Retina (tissue), 1 donor: ENCODE data around the gene TPO.
A peak's percentile ranks its signal among the peaks of the same experiment; 100 is the strongest.
"Not testable (repeated sequence)": the region's sequence is repeated elsewhere in the genome, so short reads cannot be mapped to it uniquely, and the experiment has no call there.

ENCODE experiments used
- DNase-seq: peaks from one replicate; pipeline ENCODE4 v3.0.0-alpha.2; 2016

The TPO gene

DNA sequence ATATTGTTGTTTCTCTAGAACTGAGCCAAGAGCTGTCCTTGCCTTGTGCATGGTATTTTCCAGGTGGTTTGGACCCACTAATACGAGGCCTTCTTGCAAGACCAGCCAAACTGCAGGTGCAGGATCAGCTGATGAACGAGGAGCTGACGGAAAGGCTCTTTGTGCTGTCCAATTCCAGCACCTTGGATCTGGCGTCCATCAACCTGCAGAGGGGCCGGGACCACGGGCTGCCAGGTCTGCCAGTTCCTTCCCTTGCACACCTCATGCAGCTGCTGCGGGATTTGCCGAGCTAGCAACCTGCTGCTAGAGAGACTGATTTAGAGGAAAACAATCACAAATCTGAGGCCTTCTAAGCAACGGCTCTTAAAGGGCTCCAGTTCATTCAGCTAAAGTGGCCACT lies 74.5 kb downstream of the TPO start:
- no peak for DNase-seq

DNA sequence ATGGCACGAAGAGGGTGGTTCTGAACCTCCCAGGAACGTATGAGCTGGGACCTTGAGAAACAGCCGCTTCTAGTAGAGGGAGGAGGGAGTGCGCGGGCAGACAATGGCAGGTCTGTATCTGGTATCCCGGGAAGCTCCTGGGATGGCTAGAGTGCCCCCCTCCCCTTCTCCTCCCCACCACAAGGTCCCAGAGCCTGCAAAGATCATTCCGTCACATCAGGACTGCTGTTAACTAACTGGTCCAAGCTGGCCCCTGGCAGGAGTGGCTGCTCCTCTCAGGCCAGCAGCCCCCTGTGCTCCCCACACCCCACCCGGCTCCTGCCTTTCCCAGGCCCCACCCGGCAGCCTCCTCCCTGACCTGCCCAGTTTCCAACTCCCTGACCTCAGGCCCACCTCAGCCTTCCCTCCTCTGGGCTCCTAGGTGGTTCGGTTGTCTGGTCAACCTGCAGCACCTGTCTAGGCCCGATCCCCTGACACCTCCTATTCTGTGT lies 75.0 kb downstream of the TPO start:
- DNase-seq = peak; percentile 29

DNA sequence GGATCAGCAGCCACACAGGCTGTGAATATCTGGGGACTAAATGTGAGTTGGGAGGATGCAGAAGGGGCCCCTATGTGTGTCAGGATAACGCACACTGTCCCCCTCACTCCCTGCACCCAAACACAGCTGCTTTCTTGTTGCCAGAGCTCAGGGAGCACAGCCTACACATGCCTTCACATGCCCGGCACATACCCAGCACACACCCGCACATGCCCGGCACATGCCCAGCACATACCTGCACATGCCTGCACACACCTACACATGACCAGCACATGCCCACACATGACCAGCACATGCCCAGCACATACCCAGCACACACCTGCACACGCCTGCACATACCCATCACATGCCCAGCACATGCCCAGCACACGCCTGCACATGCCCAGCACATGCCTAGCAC lies 75.6 kb downstream of the TPO start:
- DNase-seq = no peak

- no peak for DNase-seq
Observed at GRCh38 chr2:1489486-1489885, 76.2 kb downstream of the TPO start.

DNA sequence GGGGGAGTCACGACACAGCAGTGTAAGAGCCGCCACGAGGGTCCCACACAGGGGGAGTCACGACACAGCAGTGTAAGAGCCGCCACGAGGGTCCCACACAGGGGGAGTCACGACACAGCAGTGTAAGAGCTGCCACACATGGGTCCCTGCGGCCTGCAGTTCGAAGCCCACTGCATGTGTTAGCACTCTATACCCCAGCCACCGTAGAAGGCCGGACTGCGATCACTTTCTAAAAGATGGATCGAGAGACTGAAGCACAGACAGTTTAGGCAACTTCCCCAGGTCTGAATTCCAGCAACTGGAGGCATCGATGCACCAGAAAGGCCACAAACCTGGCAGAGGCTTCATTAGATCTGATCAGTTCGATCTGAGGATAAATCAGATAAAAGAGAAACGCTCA lies 77.1 kb downstream of the TPO start:
- DNase-seq = not testable (repeated sequence)

- no peak for DNase-seq
Observed at GRCh38 chr2:1491751-1492150, 78.5 kb downstream of the TPO start.

GRCh38 chr2:1492231-1492630 lies 79.0 kb downstream of the TPO start:
- DNase-seq = not testable (repeated sequence)

DNA sequence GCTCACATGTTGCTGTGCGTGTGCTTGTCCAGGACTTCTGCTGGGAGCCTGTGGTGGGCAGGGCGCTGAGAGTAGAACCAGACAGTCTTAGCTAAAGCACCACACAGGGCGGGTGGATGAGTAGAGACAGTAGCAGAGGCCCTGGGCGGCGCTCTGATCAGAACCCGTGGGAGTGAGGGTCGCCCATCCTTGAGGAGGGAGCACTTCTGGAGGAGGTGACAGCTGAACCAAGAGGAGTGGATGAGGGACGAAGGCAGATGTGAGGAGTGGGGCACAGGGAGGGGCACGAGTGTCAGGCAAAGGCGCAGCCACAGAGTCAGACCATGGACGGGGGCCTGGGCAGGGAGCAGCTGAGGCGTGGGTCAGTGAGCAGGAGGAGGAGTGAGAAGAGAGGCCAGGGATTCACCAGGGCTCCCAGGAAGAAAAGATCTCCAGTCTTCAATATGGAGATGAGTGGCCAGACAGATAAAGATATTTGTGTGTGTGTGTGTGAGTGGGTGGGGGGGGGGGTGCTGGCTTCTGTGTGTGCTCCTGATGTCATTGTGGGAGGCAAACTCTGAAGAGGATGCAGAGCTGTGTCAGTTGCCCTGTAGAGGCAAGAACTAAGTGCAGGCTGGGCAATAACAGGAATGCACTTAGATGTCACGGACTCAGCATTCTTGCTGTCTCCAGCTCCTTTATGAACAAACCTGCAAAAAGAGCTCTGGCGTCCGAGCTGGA lies 79.6 kb downstream of the TPO start:
- DNase-seq = no peak

GRCh38 chr2:1493431-1494126 lies 80.3 kb downstream of the TPO start:
- no peak for DNase-seq

GRCh38 chr2:1494257-1494656 lies 81.0 kb downstream of the TPO start:
- DNase-seq = no peak

- no peak for DNase-seq
Observed at GRCh38 chr2:1494906-1495305, 81.6 kb downstream of the TPO start.

GRCh38 chr2:1495676-1496358 lies 82.6 kb downstream of the TPO start:
- DNase-seq = no peak

GRCh38 chr2:1496359-1496821 lies 83.1 kb downstream of the TPO start:
- no peak for DNase-seq

DNA sequence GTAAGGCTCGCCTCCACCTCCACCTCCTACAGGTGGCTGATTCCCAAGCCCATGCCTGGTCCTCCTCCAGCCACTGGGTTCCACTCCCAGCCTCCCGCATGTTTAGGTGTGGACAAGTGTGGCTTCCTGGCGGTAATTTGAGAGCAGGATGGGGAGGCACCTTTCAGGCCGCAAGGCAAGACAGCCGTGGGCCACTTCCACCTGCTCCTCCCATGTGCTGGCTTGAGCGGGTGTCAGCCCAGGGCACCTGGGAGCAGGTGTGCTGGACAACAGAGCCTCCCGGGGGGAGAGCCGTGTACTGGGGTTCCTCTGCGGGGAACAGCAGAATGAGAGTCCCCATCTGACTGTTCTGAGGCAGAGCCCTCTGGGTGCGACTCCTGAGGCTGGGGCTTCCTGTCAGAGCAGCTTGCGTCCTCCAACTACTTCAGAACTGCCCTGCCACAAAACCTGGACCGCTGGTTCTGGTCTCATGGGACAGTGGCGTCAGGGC lies 83.9 kb downstream of the TPO start:
- DNase-seq = no peak

DNA sequence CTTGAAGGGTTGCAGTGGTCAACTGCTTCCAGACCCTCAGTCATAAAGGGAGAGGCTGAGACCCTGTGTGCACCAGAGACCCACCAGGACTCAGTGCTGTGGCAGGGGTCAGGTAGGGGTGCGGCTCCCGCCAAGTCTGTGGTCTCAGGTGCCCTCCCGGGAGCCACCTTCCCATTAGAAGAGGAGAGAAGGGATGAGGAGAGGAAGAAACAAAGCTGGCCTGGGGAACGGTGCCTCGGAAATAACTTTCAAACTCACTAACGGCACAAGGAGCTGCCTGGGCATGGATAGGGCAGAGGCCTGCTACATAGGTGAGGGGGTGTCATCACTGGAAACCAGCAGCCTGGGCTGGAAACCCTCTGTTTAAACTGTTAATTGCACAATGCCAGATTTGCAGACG lies 84.9 kb downstream of the TPO start:
- DNase-seq = no peak

DNA sequence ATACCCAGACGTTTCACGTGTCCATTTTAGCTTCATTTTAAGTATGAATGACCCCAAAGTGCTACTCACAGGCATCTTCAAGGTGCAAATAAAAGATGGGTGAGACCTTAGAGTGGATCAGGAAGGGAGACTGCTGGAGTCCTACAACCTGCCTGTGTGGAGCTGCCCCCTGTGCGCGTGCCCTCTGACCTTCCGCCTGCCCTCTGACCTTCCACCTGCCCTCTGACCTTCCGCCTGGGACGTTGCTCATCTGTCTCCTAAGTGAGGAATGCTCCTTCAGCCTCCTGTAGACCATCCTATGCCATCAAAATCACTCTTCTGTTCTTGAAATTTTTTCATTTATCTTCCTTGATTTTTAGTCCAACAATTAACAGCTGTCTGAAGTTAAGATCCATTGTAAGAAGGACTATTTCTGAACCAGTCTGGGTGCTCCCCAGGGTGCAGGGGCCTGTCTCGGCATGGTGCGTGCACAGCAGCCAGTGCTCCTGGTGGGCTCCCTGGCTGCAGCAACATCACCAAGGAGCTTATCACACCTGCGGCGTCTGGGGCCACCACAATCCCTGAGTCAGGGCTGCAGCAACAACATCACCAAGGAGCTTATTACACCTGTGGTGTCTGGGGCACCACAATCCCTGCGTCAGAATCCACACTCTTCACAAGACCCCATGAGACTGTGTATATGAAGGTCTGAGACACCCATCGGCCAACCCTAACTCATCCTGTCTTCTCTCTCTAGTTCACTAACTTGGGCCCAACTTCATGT lies 86.0 kb downstream of the TPO start:
- DNase-seq = no peak

DNA sequence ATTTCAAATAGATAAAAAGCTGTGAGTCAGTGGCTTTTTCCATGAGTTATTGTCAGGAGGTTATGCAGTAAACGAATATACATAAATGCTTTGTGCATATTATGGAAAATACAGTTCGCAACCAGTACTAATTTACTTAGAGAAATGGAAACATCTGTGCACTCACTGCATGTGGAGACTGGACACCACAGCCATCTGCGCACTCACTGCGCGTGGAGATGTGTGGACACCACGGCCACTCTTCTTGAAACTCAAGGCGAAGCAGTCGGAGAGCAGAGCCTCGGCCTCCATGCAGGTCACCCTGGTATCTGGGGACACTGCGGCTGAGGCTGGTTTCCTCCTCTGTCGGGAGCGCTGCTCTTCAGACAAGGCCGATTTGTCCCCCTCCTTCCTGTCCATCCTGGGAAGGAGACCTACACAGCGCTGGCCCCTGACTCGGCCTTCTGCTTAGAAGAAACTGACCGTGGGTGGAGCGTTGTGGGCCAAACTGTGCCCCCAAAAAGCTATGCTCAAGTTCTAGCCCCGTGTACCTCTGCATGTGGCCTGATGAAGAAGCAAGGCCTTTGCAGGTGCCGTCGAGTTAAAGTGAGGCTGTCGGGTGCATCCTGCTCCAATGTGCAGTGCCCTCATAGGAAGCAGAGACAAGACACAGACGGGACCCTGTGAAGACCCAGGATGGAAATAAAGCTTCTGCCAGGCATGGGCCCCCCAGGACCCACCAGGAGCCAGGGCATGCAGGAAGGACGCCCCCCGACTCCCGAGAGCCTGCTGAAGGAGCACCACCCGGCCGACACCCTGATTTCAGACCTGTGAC lies 88.0 kb downstream of the TPO start:
- DNase-seq = no peak

DNA sequence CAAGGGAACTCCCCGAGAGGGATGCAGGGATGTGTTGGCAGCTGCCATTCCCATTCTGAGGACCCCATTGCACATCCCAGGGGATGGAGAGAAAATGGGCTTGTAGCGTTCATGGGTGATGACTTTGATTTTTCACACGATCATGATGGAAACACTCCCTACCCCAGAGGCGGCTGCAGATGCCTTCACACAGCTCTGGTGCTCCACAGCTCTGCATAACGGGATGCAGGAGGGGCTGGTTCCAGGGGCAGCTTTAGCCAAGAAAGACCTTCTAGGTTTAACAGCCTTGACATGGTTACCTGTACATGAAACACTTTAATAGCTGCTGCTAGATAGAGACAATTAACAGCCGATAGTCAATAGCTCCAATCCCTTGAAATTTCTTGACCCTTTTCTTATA lies 88.7 kb downstream of the TPO start:
- DNase-seq = no peak

DNA sequence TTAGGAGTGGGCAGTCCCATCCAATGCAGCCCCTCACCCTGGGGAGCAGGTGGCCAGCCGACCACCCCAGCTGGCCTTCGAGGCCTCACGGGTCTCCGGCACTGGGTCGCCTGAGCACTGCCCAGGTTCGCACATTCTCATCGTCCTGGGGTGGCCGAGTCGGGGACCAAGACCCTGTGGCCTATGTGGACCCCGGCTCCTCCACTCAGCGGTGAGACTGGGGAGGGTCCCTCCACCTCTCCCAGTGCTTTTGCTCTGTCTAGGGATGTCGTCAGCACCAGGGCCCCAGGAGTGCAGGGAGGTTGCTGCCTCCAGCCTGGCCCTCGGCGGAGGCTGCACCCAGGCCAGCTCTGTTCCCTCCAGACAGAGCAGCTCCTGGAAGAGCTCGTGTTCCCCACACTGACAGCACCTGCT lies 89.6 kb downstream of the TPO start:
- no peak for DNase-seq

- no peak for DNase-seq
Observed at GRCh38 chr2:1503471-1504310, 90.4 kb downstream of the TPO start.

GRCh38 chr2:1504311-1504750 lies 91.1 kb downstream of the TPO start:
- no peak for DNase-seq
